ENCODE data around the gene RELN. TPM values are rescaled to one million over a fixed set of nuclear protein-coding genes. Genes with fewer than 3 reads are reported as not detected.

RELN gene
- total RNA-seq, 1 experiment from 2014 or later = 0.02 TPM

DNA sequence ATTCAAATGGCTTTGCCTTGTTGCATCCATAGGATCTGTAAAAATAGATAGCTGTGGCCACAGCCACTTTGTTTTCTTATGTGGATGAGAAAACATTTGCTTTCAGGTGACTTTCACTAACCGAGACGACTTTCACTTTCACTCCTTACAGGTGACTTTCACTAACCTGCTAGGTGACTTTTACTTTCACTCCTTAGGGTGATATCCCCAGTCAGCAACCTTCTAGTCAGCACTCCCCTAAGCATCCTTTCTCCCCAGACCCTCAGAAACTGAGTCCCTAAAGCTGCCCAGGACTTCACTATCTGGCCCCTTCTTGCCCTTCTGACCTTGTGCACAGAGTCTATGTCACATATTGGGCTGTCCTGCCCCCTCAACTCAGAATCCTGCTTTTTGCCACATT lies 177.5 kb downstream of the RELN start:
- Histone ChIP-seq H2BK15ac (ENCODE audit: low read depth, low read length) (no peak overlapping the region), H4K91ac (ENCODE audit: insufficient read length, low read depth, low read length) (no peak overlapping the region), H4K20me1 (ENCODE audit: control insufficient read depth, insufficient read depth, insufficient read length) (no peaks in the 10 kb centered on the region), H3K27me3 (ENCODE audit: insufficient read depth, low read length) (no peaks in the 10 kb centered on the region), H2BK20ac (ENCODE audit: low read depth, low read length, poor library complexity, severe bottlenecking) (no peak overlapping the region), H2AK5ac (ENCODE audit: insufficient read length, low read length) (no peak overlapping the region), H3K79me2 (ENCODE audit: insufficient read depth, low read length) (no peaks in the 10 kb centered on the region), H3K4me1 (ENCODE audit: insufficient read depth, low read length) (peaks cover 2% of the 10 kb centered on the region; the same call in 1 of the 2 replicates), H3K4me2 (ENCODE audit: insufficient read depth, insufficient read length, low read length) (no peak overlapping the region), H4K8ac (replicated peaks; ENCODE audit: insufficient read length, low read depth, low read length) (no peak overlapping the region), H3K27ac (ENCODE audit: insufficient read length, low read depth, low read length) (no peak overlapping the region), H3K14ac (ENCODE audit: insufficient read depth, low read length) (no peak overlapping the region), H3K4ac (ENCODE audit: low read depth, low read length) (no peak overlapping the region), H3K9me3 (ENCODE audit: control insufficient read depth, low read depth, low read length) (no peaks in the 10 kb centered on the region), H3K56ac (ENCODE audit: insufficient read length, low read depth, low read length) (no peak overlapping the region), H2BK120ac (ENCODE audit: low read depth, low read length, poor library complexity, severe bottlenecking) (no peak overlapping the region), H3K23ac (ENCODE audit: insufficient read length, low read depth, low read length) (no peak overlapping the region), H3K18ac (ENCODE audit: insufficient read length, low read depth, low read length) (no peak overlapping the region), H2AFZ (ENCODE audit: low read length) (no peak overlapping the region), H3K9ac (ENCODE audit: extremely low read depth, insufficient read length, low read length) (no peak overlapping the region), H4K5ac (ENCODE audit: insufficient read length, low read depth, low read length) (no peak overlapping the region), H2BK12ac (ENCODE audit: insufficient read length, low read depth, low read length) (no peak overlapping the region), H3T11ph (ENCODE audit: low read length) (no peak overlapping the region), H3K23me2 (ENCODE audit: insufficient read length, low read depth, low read length, poor library complexity, severe bottlenecking) (no peaks in the 10 kb centered on the region), H3K79me1 (ENCODE audit: insufficient read depth, low read depth, low read length, poor library complexity, severe bottlenecking) (no peaks in the 10 kb centered on the region), H2BK5ac (ENCODE audit: insufficient read length, low read length) (no peak overlapping the region)
- H3K9me3 Mint-ChIP-seq = peaks cover 0 to 1% of the 10 kb centered on the region in 2 experiments; a peak in 1 of 5 replicates
- WGBS (ENCODE audit: extremely low coverage, insufficient read length, low lambda C conversion rate) = no CpG with 5 or more reads among the region's 2 CpGs
- H3K4me1 Mint-ChIP-seq = peaks cover 20% of the 10 kb centered on the region in 2 experiments
- H3K4me3 Mint-ChIP-seq = no peak overlapping the region
- H3K27ac Mint-ChIP-seq = no peak overlapping the region; a peak in 1 of 7 replicates
- no peak for DNase-seq
- TF ChIP-seq, protein P1, sequence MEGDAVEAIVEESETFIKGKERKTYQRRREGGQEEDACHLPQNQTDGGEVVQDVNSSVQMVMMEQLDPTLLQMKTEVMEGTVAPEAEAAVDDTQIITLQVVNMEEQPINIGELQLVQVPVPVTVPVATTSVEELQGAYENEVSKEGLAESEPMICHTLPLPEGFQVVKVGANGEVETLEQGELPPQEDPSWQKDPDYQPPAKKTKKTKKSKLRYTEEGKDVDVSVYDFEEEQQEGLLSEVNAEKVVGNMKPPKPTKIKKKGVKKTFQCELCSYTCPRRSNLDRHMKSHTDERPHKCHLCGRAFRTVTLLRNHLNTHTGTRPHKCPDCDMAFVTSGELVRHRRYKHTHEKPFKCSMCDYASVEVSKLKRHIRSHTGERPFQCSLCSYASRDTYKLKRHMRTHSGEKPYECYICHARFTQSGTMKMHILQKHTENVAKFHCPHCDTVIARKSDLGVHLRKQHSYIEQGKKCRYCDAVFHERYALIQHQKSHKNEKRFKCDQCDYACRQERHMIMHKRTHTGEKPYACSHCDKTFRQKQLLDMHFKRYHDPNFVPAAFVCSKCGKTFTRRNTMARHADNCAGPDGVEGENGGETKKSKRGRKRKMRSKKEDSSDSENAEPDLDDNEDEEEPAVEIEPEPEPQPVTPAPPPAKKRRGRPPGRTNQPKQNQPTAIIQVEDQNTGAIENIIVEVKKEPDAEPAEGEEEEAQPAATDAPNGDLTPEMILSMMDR (conservative IDR thresholded peaks at IDR 0.05) = no peak
- H3K27me3 Mint-ChIP-seq (ENCODE audit: low read depth) = no peaks in the 10 kb centered on the region
- no peaks in the 10 kb centered on the region; a peak in 1 of 7 replicates for H3K36me3 Mint-ChIP-seq (ENCODE audit: insufficient read depth in 1 of 3, low read depth in 3 of 3)

Data from H9 (cell line).